GM12892 (cell line): ENCODE measurements around the gene ADAMTS13.

Experiments used
- POLR2A ChIP-seq: IDR thresholded peaks from 2 replicates; pipeline ENCODE4 v1.6.1; 2011; ENCODE audit warnings: low read depth, low read length, control low read depth
- POLR2AphosphoS5 ChIP-seq: IDR thresholded peaks from 2 replicates; pipeline ENCODE4 v1.6.1; 2011; ENCODE audit warnings: low read depth, low read length, control low read depth
- TAF1 ChIP-seq: IDR thresholded peaks from 2 replicates; pipeline ENCODE4 v1.6.1; 2011; ENCODE audit warnings: low read depth, mild to moderate bottlenecking, control low read depth, low read length, borderline replicate concordance

DNA sequence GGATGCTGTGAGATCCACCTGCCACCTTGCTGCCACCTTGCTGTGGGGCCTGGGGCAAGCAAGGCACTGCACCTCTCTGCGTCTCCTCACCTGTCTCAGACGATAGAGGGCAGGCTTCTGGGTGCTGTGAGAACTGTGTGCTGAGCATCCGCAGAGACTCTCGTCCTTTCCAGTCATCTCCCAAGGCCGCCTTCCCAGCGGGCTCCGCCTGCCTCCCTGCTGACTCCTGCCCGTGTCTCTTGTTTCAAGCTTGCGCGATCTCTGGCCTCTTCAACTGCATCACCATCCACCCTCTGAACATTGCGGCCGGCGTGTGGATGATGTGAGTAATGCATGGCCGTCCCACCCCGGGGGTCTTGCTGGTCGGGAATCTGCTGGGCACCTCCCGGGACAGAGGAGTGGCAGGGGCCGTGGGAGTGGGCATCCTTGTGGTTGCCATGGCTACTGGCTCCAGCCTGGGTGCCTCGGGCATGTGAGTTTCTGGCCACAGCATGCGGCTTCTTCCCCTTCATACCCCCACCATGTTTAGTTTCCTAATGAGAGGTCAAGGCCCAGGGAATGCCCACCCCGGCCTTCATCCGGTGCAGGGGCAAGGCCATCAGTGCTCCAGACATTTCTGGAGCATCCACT is 41.2 kb downstream of the ADAMTS13 start:
- TF ChIP-seq POLR2AphosphoS5 (no peak), TAF1 (no peak), POLR2A (no peak)
